Ishikawa (cell line): ENCODE data around the gene GET4.

Experiments used
- CEBPB ChIP-seq: IDR thresholded peaks from 2 replicates; pipeline ENCODE4 v1.6.1; 2012
- EP300 ChIP-seq: IDR thresholded peaks from 2 replicates; pipeline ENCODE4 v1.6.1; 2012; ENCODE audit warnings: borderline replicate concordance
- NFIC ChIP-seq: IDR thresholded peaks from 2 replicates; pipeline ENCODE4 v1.6.1; 2012
- RAD21 ChIP-seq: IDR thresholded peaks from 2 replicates; pipeline ENCODE4 v1.6.1; 2012; ENCODE audit warnings: low read depth
- TAF1 ChIP-seq: IDR thresholded peaks from 2 replicates; pipeline ENCODE4 v1.6.1; 2012; ENCODE audit warnings: low read depth, mild to moderate bottlenecking

DNA sequence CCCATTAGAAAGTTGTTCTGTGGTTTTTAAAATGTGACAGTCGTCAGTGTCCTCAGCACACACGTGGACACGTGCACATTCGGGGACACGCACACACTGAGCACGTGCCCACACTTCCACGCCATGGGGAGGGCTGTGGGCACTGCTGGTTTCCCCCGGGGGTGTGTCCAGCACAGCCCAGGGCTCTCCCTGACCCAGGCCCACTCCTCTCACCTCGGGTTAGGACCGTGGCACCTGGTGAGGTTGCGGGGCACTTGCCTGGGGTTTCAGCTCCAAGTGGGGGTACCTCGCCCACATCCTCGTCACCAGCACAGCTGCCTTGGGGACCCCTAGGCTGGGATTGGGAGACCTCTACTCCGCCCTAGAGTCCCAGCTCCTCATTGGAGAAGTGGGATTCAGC is 20.7 kb downstream of the GET4 start:
- TF ChIP-seq EP300 (no peak), NFIC (no peak), TAF1 (no peak), CEBPB (no peak), RAD21 (no peak)
